ENCODE data around the gene CX3CR1. TPM values are rescaled to one million over a fixed set of nuclear protein-coding genes. Genes with fewer than 3 reads are reported as not detected.
A peak's percentile ranks its signal among the peaks of the same experiment; 100 is the strongest.

The CX3CR1 gene
- polyA plus RNA-seq, 1 experiment, result not detected

- no peak overlapping the region for H3K27ac ChIP-seq (ENCODE audit: low read depth, low read length)
- TF ChIP-seq CTCF (IDR thresholded peaks at IDR 0.05; ENCODE audit: low read depth, low read length), result no peak
- no peaks in the 10 kb centered on the region for H3K9me3 ChIP-seq (ENCODE audit: control insufficient read depth, insufficient read depth, low read length)
- ChIA-PET POLR2A (no interaction called here), CTCF (interaction anchor here (1.5 to 2.2 kb wide), 2 partner anchors 25 to 28 kb away, joined by 5 to 7 read pairs; no protein-coding TSS in a partner anchor)
- DNase-seq (ENCODE audit: low read depth, low spot score), result no peak
- H3K4me3 ChIP-seq (ENCODE audit: low read depth, low read length), result no peak overlapping the region
- H3K27me3 ChIP-seq (ENCODE audit: control insufficient read depth, insufficient read depth, low read length), result peaks cover 28% of the 10 kb centered on the region
Observed at GRCh38 chr3:39263576-39263975, 16.3 kb downstream of the CX3CR1 start.

GRCh38 chr3:39262846-39263245, 17.0 kb downstream of the CX3CR1 start:
- Histone ChIP-seq H3K4me3 (ENCODE audit: low read depth, low read length) (no peak overlapping the region), H3K27ac (ENCODE audit: low read depth, low read length) (no peak overlapping the region), H3K9me3 (ENCODE audit: control insufficient read depth, insufficient read depth, low read length) (no peaks in the 10 kb centered on the region), H3K27me3 (ENCODE audit: control insufficient read depth, insufficient read depth, low read length) (peaks cover 28% of the 10 kb centered on the region)
- DNase-seq (ENCODE audit: low read depth, low spot score), result no peak
- ChIA-PET POLR2A (no interaction called here), CTCF (interaction anchor here (1.5 to 2.2 kb wide), 2 partner anchors 26 to 29 kb away, joined by 5 to 7 read pairs; no protein-coding TSS in a partner anchor)
- TF ChIP-seq CTCF (IDR thresholded peaks at IDR 0.05; ENCODE audit: low read depth, low read length), result no peak

- H3K27ac ChIP-seq (ENCODE audit: low read depth, low read length), result no peak overlapping the region
- CTCF ChIA-PET, result interaction anchor here (0.8 to 2.2 kb wide), 3 partner anchors 17 to 135 kb away, joined by 3 to 7 read pairs (median 6); no protein-coding TSS in a partner anchor
- POLR2A ChIA-PET, result no interaction called here
- peaks cover 28% of the 10 kb centered on the region for H3K27me3 ChIP-seq (ENCODE audit: control insufficient read depth, insufficient read depth, low read length)
- no peaks in the 10 kb centered on the region for H3K9me3 ChIP-seq (ENCODE audit: control insufficient read depth, insufficient read depth, low read length)
- no peak for TF ChIP-seq CTCF (IDR thresholded peaks at IDR 0.05; ENCODE audit: low read depth, low read length)
- no peak overlapping the region for H3K4me3 ChIP-seq (ENCODE audit: low read depth, low read length)
- no peak for DNase-seq (ENCODE audit: low read depth, low spot score)
Observed at GRCh38 chr3:39261726-39262125, 18.1 kb downstream of the CX3CR1 start.

GRCh38 chr3:39260957-39261356, 18.9 kb downstream of the CX3CR1 start:
- no peaks in the 10 kb centered on the region for H3K9me3 ChIP-seq (ENCODE audit: control insufficient read depth, insufficient read depth, low read length)
- H3K27ac ChIP-seq (ENCODE audit: low read depth, low read length), result no peak overlapping the region
- CTCF ChIA-PET, result interaction anchor here (0.8 to 1.0 kb wide), 2 partner anchors 17 to 134 kb away, joined by 3 to 6 read pairs; no protein-coding TSS in a partner anchor
- peak; percentile 16 for DNase-seq (ENCODE audit: low read depth, low spot score)
- no peak overlapping the region for H3K4me3 ChIP-seq (ENCODE audit: low read depth, low read length)
- peaks cover 26% of the 10 kb centered on the region for H3K27me3 ChIP-seq (ENCODE audit: control insufficient read depth, insufficient read depth, low read length)
- POLR2A ChIA-PET, result no interaction called here
- TF ChIP-seq CTCF (IDR thresholded peaks at IDR 0.05; ENCODE audit: low read depth, low read length), result peak; percentile 32

- ChIA-PET POLR2A (no interaction called here), CTCF (no interaction called here)
- Histone ChIP-seq H3K27me3 (ENCODE audit: control insufficient read depth, insufficient read depth, low read length) (peaks cover 25% of the 10 kb centered on the region), H3K9me3 (ENCODE audit: control insufficient read depth, insufficient read depth, low read length) (no peaks in the 10 kb centered on the region), H3K27ac (ENCODE audit: low read depth, low read length) (no peak overlapping the region), H3K4me3 (ENCODE audit: low read depth, low read length) (no peak overlapping the region)
- DNase-seq (ENCODE audit: low read depth, low spot score), result no peak
- no peak for TF ChIP-seq CTCF (IDR thresholded peaks at IDR 0.05; ENCODE audit: low read depth, low read length)
Observed at GRCh38 chr3:39260318-39260717, 19.5 kb downstream of the CX3CR1 start.

All from AG04450 (cell line).